DMS 273 treated with DMSO at 0.1 percent for 48 hours (cell line): ENCODE results near the gene GGACT.

Source experiments
- DNase-seq: peaks from one replicate; lab custom pipeline; 2025; lab: John Stamatoyannopoulos, UW

Gene GGACT

GRCh38 chr13:100547791-100548201, 40.8 kb downstream of the GGACT start:
- no peak for DNase-seq

- DNase-seq, result no peak
Observed at GRCh38 chr13:100546713-100547405, 41.7 kb downstream of the GGACT start.

- no peak for DNase-seq
Observed at GRCh38 chr13:100545684-100546061, 42.9 kb downstream of the GGACT start.

- DNase-seq, result no peak
Observed at GRCh38 chr13:100544866-100545683, 43.5 kb downstream of the GGACT start.

- no peak for DNase-seq
Observed at GRCh38 chr13:100543872-100544602, 44.6 kb downstream of the GGACT start.

GRCh38 chr13:100542826-100543156, 45.8 kb downstream of the GGACT start:
- peak; percentile 4 for DNase-seq

GRCh38 chr13:100541897-100542825, 46.4 kb downstream of the GGACT start:
- no peak for DNase-seq

GRCh38 chr13:100540621-100541020, 48.0 kb downstream of the GGACT start:
- DNase-seq, result no peak

- no peak for DNase-seq
Observed at GRCh38 chr13:100537951-100538462, 50.6 kb downstream of the GGACT start.

GRCh38 chr13:100537486-100537885, 51.1 kb downstream of the GGACT start:
- no peak for DNase-seq

GRCh38 chr13:100536643-100537180, 51.9 kb downstream of the GGACT start:
- no peak for DNase-seq

- DNase-seq, result no peak
Observed at GRCh38 chr13:100535426-100536135, 53.0 kb downstream of the GGACT start.

GRCh38 chr13:100534911-100535310, 53.7 kb downstream of the GGACT start:
- no peak for DNase-seq

- no peak for DNase-seq
Observed at GRCh38 chr13:100534147-100534843, 54.3 kb downstream of the GGACT start.

GRCh38 chr13:100533588-100534041, 55.0 kb downstream of the GGACT start:
- DNase-seq, result no peak

GRCh38 chr13:100532836-100533435, 55.7 kb downstream of the GGACT start:
- DNase-seq, result no peak

- no peak for DNase-seq
Observed at GRCh38 chr13:100532090-100532766, 56.4 kb downstream of the GGACT start.

GRCh38 chr13:100530671-100531213, 57.8 kb downstream of the GGACT start:
- DNase-seq, result no peak
